Fibroblast of gingiva (primary cell): Measurements from ENCODE around the gene ZNF385C.
"Not testable (repeated sequence)": the region's sequence is repeated elsewhere in the genome, so short reads cannot be mapped to it uniquely, and the experiment has no call there.

Source experiments
- DNase-seq: peaks from one replicate; pipeline ENCODE4 v3.0.0-alpha.2; 2011; ENCODE audit warnings: low read depth

The ZNF385C gene

GRCh38 chr17:42050393-42051012 is 47.8 kb downstream of the ZNF385C start, which contains the start of gene C17orf113:
Gene C17orf113, minus strand, starts transcription at chr17:42050601. Its CDS starts 7,225 bp downstream, at chr17:42043376.
- DNase-seq: no peak

- DNase-seq: no peak
Measured at GRCh38 chr17:42049834-42050392, 48.4 kb downstream of the ZNF385C start.

GRCh38 chr17:42047343-42047742 is 50.9 kb downstream of the ZNF385C start:
- no peak for DNase-seq

GRCh38 chr17:42045719-42046118 is 52.6 kb downstream of the ZNF385C start:
- no peak for DNase-seq

- DNase-seq: no peak
Measured at GRCh38 chr17:42042598-42043319, 55.5 kb downstream of the ZNF385C start.

GRCh38 chr17:42041619-42042018 is 56.7 kb downstream of the ZNF385C start:
- DNase-seq: no peak

- DNase-seq: no peak
Measured at GRCh38 chr17:42040818-42041217, 57.5 kb downstream of the ZNF385C start.

GRCh38 chr17:42039794-42040763 is 58.2 kb downstream of the ZNF385C start:
- no peak for DNase-seq

- no peak for DNase-seq
Measured at GRCh38 chr17:42038221-42038973, 59.9 kb downstream of the ZNF385C start.

- DNase-seq: no peak
Measured at GRCh38 chr17:42034059-42034458, 64.2 kb downstream of the ZNF385C start.

- no peak for DNase-seq
Measured at GRCh38 chr17:42031584-42031983, 66.7 kb downstream of the ZNF385C start.

- no peak for DNase-seq
Measured at GRCh38 chr17:42028791-42029127, 69.5 kb downstream of the ZNF385C start.

- DNase-seq: no peak
Measured at GRCh38 chr17:42027961-42028790, 70.1 kb downstream of the ZNF385C start.

- no peak for DNase-seq
Measured at GRCh38 chr17:42027590-42027889, 70.7 kb downstream of the ZNF385C start.

- no peak for DNase-seq
Measured at GRCh38 chr17:42026857-42027589, 71.2 kb downstream of the ZNF385C start.

- DNase-seq: no peak
Measured at GRCh38 chr17:42025936-42026335, 72.3 kb downstream of the ZNF385C start.

GRCh38 chr17:42025191-42025579 is 73.1 kb downstream of the ZNF385C start:
- no peak for DNase-seq

GRCh38 chr17:42023524-42024349 is 74.5 kb downstream of the ZNF385C start:
- DNase-seq: no peak

GRCh38 chr17:42020845-42021244 is 77.4 kb downstream of the ZNF385C start:
- DNase-seq: not testable (repeated sequence)
